K562 (cell line): Measurements from ENCODE around the gene AHNAK. TPM values are rescaled to one million over a fixed set of nuclear protein-coding genes. Genes with fewer than 3 reads are reported as not detected.

ENCODE experiments used
- ATAC-seq: fragments of 200-7000 bp; cut with Tn5 transposase; 3 replicates; pipeline ENCODE4 v1.9.1; 2020; ENCODE audit warnings: moderate library complexity
- BruUV-seq: library from RNA; stranded (reverse); fragments of 400-500 nt; replicated peaks from 2 replicates; lab custom pipeline; 2021; lab: Mats Ljungman, UMichigan
- CTCF ChIA-PET: fragments of 300-600 bp; formaldehyde crosslinking; extraction: SDS; loops from one replicate; lab custom pipeline; 2021; ENCODE audit warnings: low intra/inter-chr PET ratio; lab: Yijun Ruan, JAX
- POLR2A ChIA-PET: fragments of 300-600, 350-650 bp; sonication (Branson Sonifier 250); formaldehyde crosslinking; extraction: SDS; loops from one replicate; lab custom pipeline; 2021; ENCODE audit warnings: antibody characterized with exemption, inconsistent platforms; lab: Yijun Ruan, JAX
- DNase-seq, 4 experiments: peaks; one replicate each; pipeline versions ENCODE4 v3.0.0 to v3.0.0-alpha.2; 2011 to 2018; ENCODE audit warnings: low spot score in 3 of 4, mixed read lengths in 3 of 4; ENCODE audit errors: extremely low read depth in 1 of 4
- FAIRE-seq: peaks from 2 replicates; lab custom pipeline; 2011; peaks lifted over from hg19 to GRCh38; lab: Jason Lieb, UNC
- H2AFZ ChIP-seq: 2 replicates; pipeline ENCODE4 v1.6.0; 2011; ENCODE audit warnings: low read depth, low read length, control low read depth, inconsistent platforms
- H3K27ac ChIP-seq: fragments of 200-600 bp; 3 replicates; pipeline ENCODE4 v1.8.0; 2011; ENCODE audit warnings: low read depth, mild to moderate bottlenecking, control low read depth, inconsistent platforms, low read length, moderate library complexity, mixed read lengths; ENCODE audit errors: extremely low read depth
- H3K27me3 ChIP-seq, 2 experiments: fragments of 300-600 bp in 1 of 2; 2 replicates in 1 of 2; 3 replicates in 1 of 2; pipeline versions ENCODE4 v1.6.0 to v1.8.0; 2011; ENCODE audit warnings: inconsistent platforms in 2 of 2, low read length in 2 of 2, mild to moderate bottlenecking in 1 of 2, mixed read lengths in 1 of 2, moderate library complexity in 1 of 2; ENCODE audit not compliant: control insufficient read depth in 2 of 2, insufficient read depth in 2 of 2
- H3K36me3 ChIP-seq: fragments of 300-600 bp; 3 replicates; pipeline ENCODE4 v1.8.0; 2011; ENCODE audit warnings: mild to moderate bottlenecking, low read length, inconsistent platforms; ENCODE audit not compliant: control insufficient read depth, insufficient read depth
- H3K4me1 ChIP-seq, 2 experiments: fragments of 200-600 bp in 1 of 2; replicated peaks in 1 of 2; 2 replicates in 1 of 2; 3 replicates in 1 of 2; pipeline versions ENCODE4 v1.5.1 to v1.8.0; 2011; ENCODE audit warnings: inconsistent platforms in 2 of 2, low read length in 2 of 2, mild to moderate bottlenecking in 1 of 2, mixed read lengths in 1 of 2, moderate library complexity in 1 of 2; ENCODE audit not compliant: control insufficient read depth in 2 of 2, insufficient read depth in 2 of 2
- H3K4me2 ChIP-seq: 2 replicates; pipeline ENCODE4 v1.6.1; 2011; ENCODE audit warnings: low read length, control low read depth, inconsistent platforms, mixed read lengths; ENCODE audit not compliant: insufficient read depth
- H3K4me3 ChIP-seq: fragments of 200-600 bp; sonication (generic), shearing (Covaris generic); 2 replicates; pipeline ENCODE4 v1.5.1; 2016; ENCODE audit warnings: control low read depth, inconsistent platforms
- H3K79me2 ChIP-seq: fragments of 200-600 bp; 3 replicates; pipeline ENCODE4 v1.8.0; 2011; ENCODE audit warnings: low read length, inconsistent platforms; ENCODE audit not compliant: control insufficient read depth, insufficient read depth
- H3K9ac ChIP-seq, 2 experiments: 2 replicates each; pipeline versions ENCODE4 v1.6.0 to v1.6.1; 2011; ENCODE audit warnings: low read depth in 2 of 2, low read length in 2 of 2, control low read depth in 1 of 2, inconsistent platforms in 1 of 2, mild to moderate bottlenecking in 1 of 2, mixed read lengths in 1 of 2; ENCODE audit not compliant: insufficient read depth in 1 of 2
- H3K9me1 ChIP-seq: one replicate; pipeline ENCODE4 v1.6.0; 2011; ENCODE audit warnings: inconsistent platforms, mild to moderate bottlenecking, low read length, moderate library complexity; ENCODE audit not compliant: control insufficient read depth, insufficient read depth
- H3K9me3 ChIP-seq: replicated peaks from 2 replicates; pipeline ENCODE4 v1.5.1; 2011; ENCODE audit warnings: low read depth, low read length, inconsistent platforms; ENCODE audit not compliant: control insufficient read depth, insufficient read depth
- H4K20me1 ChIP-seq: replicated peaks from 2 replicates; pipeline ENCODE4 v1.6.1; 2011; ENCODE audit warnings: low read length, inconsistent platforms, mixed read lengths; ENCODE audit not compliant: control insufficient read depth, insufficient read depth
- C11orf30 ChIP-seq: fragments of 450-650 bp; IDR thresholded peaks from 2 replicates; pipeline ENCODE4 v1.6.1; 2016; ENCODE audit warnings: low read depth, mild to moderate bottlenecking
- CBX8 ChIP-seq: fragments of 200-600 bp; sonication (generic); IDR thresholded peaks from 2 replicates; pipeline ENCODE4 v1.6.1; 2012; ENCODE audit warnings: borderline replicate concordance, mixed run types, low read depth, mild to moderate bottlenecking, moderate library complexity, mixed read lengths, low read length, control low read depth, inconsistent platforms; ENCODE audit not compliant: poor library complexity, severe bottlenecking; ENCODE audit errors: extremely low read depth
- MNT ChIP-seq, 2 experiments: fragments of 450-650 bp; conservative IDR thresholded peaks; 2 replicates each; pipeline ENCODE4 v1.6.1; 2017; ENCODE audit warnings: mild to moderate bottlenecking in 2 of 2, moderate library complexity in 2 of 2
- NONO ChIP-seq, 2 experiments: fragments of 200-400 bp in 1 of 2; fragments of 450-650 bp in 1 of 2; formaldehyde crosslinking in 1 of 2; IDR thresholded peaks; 2 replicates each; pipeline ENCODE4 v1.6.1; 2017; ENCODE audit warnings: low read depth in 2 of 2, mild to moderate bottlenecking in 2 of 2, moderate library complexity in 2 of 2, low read length in 1 of 2
- RBM17 ChIP-seq: fragments of 200-400 bp; formaldehyde crosslinking; IDR thresholded peaks from 2 replicates; pipeline ENCODE4 v1.6.1; 2017; ENCODE audit warnings: low read depth, mild to moderate bottlenecking, low read length, borderline replicate concordance
- SRSF7 ChIP-seq: fragments of 200-400 bp; formaldehyde crosslinking; optimal IDR thresholded peaks from 2 replicates; pipeline ENCODE3; 2017; ENCODE audit warnings: mild to moderate bottlenecking, low read depth, low read length
- STAT5A ChIP-seq: IDR thresholded peaks from 2 replicates; pipeline ENCODE4 v1.6.1; 2012; ENCODE audit warnings: low read length, inconsistent platforms, borderline replicate concordance
- VEZF1 ChIP-seq: fragments of 200-800 bp; sonication (Bioruptor generic); IDR thresholded peaks from 2 replicates; pipeline ENCODE4 v1.6.1; 2017; ENCODE audit warnings: missing genetic modification characterization, missing compliant biosample characterization
- ZNF431 ChIP-seq: sonication (generic); formaldehyde crosslinking; IDR thresholded peaks from 2 replicates; pipeline ENCODE4 v1.8.0; 2022; ENCODE audit warnings: mild to moderate bottlenecking, missing genetic modification reagents
- WGBS: fragments of 100-300 bp; shearing (Covaris generic); methylation state at CpG from one replicate; pipeline ENCODE4 v1.1.6; 2016; ENCODE audit warnings: low coverage, mixed read lengths; ENCODE audit not compliant: insufficient coverage; ENCODE audit errors: missing lambda C conversion rate; 5-methylcytosine and 5-hydroxymethylcytosine counted together
- in situ Hi-C: fragments of 300-500 bp; cut with MboI; formaldehyde crosslinking; loops from 4 replicates; pipeline ENCODE4 v1.15.0; 2018; ENCODE audit warnings: inconsistent platforms, mixed read lengths
- intact Hi-C: fragments of 100-400 bp; cut with micrococcal nuclease; formaldehyde crosslinking; loops from 2 replicates; pipeline ENCODE4 v1.14.2; 2022
- polyA plus RNA-seq, 8 experiments: library from polyadenylated mRNA; depleted of rRNA in 4 of 8; stranded (reverse) in 5 of 8; unstranded in 3 of 8; fragments of >200 nt; fragmentation: Nextera tagmentation in 2 of 8; fragmentation: Illumina TruSeq in 1 of 8; extraction: Ambion mirVana in 2 of 8; extraction: Trizol in 1 of 8; gene quantifications; 2 replicates each; pipeline versions ENCODE4 v1.2.1 to v1.2.3, GENCODE V29; 2011 to 2014; ENCODE audit warnings: inconsistent platforms in 1 of 8, missing spikeins in 1 of 8
- total RNA-seq, 7 experiments: library from RNA; depleted of rRNA in 6 of 7; stranded (reverse); fragments of >200 nt in 6 of 7; fragmentation: Illumina TruSeq in 2 of 7; extraction: Trizol in 2 of 7; gene quantifications; 2 replicates each; pipeline versions ENCODE4 v1.2.1 to v1.2.3, GENCODE V29; 2011 to 2021; ENCODE audit warnings: low replicate concordance in 1 of 7

AHNAK gene
- total and polyA plus RNA-seq, 9 of the 15 experiments (the other 6 are each of a cell fraction or from before 2014, with no cell fraction given) = 1.5 to 89.7 (median 45.0) TPM

- Histone ChIP-seq H3K4me3 (no peak overlapping the region), H2AFZ (peak overlapping the region; percentile 75), H3K9me3 (no peaks in the 10 kb centered on the region), H4K20me1 (no peaks in the 10 kb centered on the region), H3K4me2 (no peak overlapping the region), H3K9me1 (no peaks in the 10 kb centered on the region), H3K4me1 (peaks cover 49 to 53% of the 10 kb centered on the region in 2 experiments), H3K79me2 (no peaks in the 10 kb centered on the region), H3K36me3 (no peaks in the 10 kb centered on the region), H3K27me3 (no peaks in the 10 kb centered on the region), H3K27ac (0 out of 3 replicates have a peak overlapping the region, but pooled peaks have one; percentile 10), H3K9ac (no peak overlapping the region)
- ATAC-seq = no peak
- no peak for FAIRE-seq
- CTCF ChIA-PET = interaction anchor here (0.6 to 3.7 kb wide), 9 partner anchors 13 to 469 kb away, joined by 3 to 48 read pairs (median 4); partner anchors contain the start of gene AHNAK
- no peak for TF ChIP-seq ZNF431 (CRISPR knock-in tag)
- no peak for TF ChIP-seq RBM17
- POLR2A ChIA-PET = interaction anchor here (1.1 to 2.7 kb wide), 8 partner anchors 151 to 447 kb away, joined by 3 to 11 read pairs (median 6); partner anchors contain the start of genes AHNAK, C11orf98, CSKMT and EEF1G
- intact Hi-C loops = loop anchor here (1.0 to 10.0 kb wide), 3 partner anchors 13 to 371 kb away; partner anchors contain the start of gene POLR2G
- in situ Hi-C loops = loop anchor here (5.0 to 25.0 kb wide), 4 partner anchors 161 to 619 kb away; partner anchors contain the start of gene SLC22A8
- no peak for DNase-seq
- no TSS peak for BruUV-seq
- WGBS = 71% methylated on average over 5 of the region's 5 CpGs
Measured at GRCh38 chr11:62393735-62394134, 152.9 kb downstream of the AHNAK start.

- DNase-seq (peak; percentile 70 to 79 (median 74)), ATAC-seq (peak; percentile 47), FAIRE-seq (peak; percentile 83)
- Histone ChIP-seq H3K4me2 (peak overlapping the region; percentile 34; the same call in 1 of the 2 replicates), H2AFZ (peak overlapping the region; percentile 75), H3K4me3 (no peak overlapping the region), H3K27ac (0 out of 3 replicates have a peak overlapping the region, but pooled peaks have one; percentile 13), H3K9me3 (no peaks in the 10 kb centered on the region), H3K9ac (peak overlapping the region; percentile 5 to 39; a peak in 1 of 4 replicates), H3K79me2 (no peaks in the 10 kb centered on the region), H3K9me1 (no peaks in the 10 kb centered on the region), H3K27me3 (no peaks in the 10 kb centered on the region), H3K36me3 (no peaks in the 10 kb centered on the region), H4K20me1 (no peaks in the 10 kb centered on the region), H3K4me1 (peaks cover 44 to 47% of the 10 kb centered on the region in 2 experiments)
- in situ Hi-C loops (loop anchor here (5.0 to 25.0 kb wide), 4 partner anchors 162 to 619 kb away; partner anchors contain the start of gene SLC22A8), intact Hi-C loops (loop anchor here (1.0 to 10.0 kb wide), 2 partner anchors 13 to 372 kb away; partner anchors contain the start of gene POLR2G)
- no TSS peak for BruUV-seq
- ChIA-PET CTCF (interaction anchor here (0.6 to 1.1 kb wide), 4 partner anchors 12 to 303 kb away, joined by 3 to 4 read pairs (median 4); no protein-coding TSS in a partner anchor), POLR2A (interaction anchor here (0.5 to 2.7 kb wide), 10 partner anchors 9 to 448 kb away, joined by 3 to 11 read pairs (median 4); partner anchors contain the start of genes AHNAK, C11orf98, CSKMT and EEF1G)
- 7% methylated on average over 11 of the region's 12 CpGs for WGBS
- TF ChIP-seq NONO (IDR thresholded peaks at IDR 0.05; ENCODE audit: low read depth in 2 of 2, low read length in 1 of 2) (no peak), SRSF7 (no peak), C11orf30 (peak; percentile 76), VEZF1 (CRISPR knock-in tag) (peak; percentile 26), MNT (conservative IDR thresholded peaks at IDR 0.05) (peak; percentile 35 to 46; a peak in 3 of 4 replicates), CBX8 (no peak), STAT5A (no peak)
Measured at GRCh38 chr11:62393061-62393611, 153.5 kb downstream of the AHNAK start.
